GM23338 (cell line): Measurements from ENCODE around the gene PLXNB2. TPM values are rescaled to one million over a fixed set of nuclear protein-coding genes. Genes with fewer than 3 reads are reported as not detected.
A peak's percentile ranks its signal among the peaks of the same experiment; 100 is the strongest.

Source experiments
- ATAC-seq: fragments of 200-7000 bp; cut with Tn5 transposase; 3 replicates; pipeline ENCODE4 v1.9.1; 2020
- DNase-seq: peaks from one replicate; pipeline ENCODE4 v3.0.0-alpha.2; 2015; ENCODE audit warnings: low spot score
- H2AFZ ChIP-seq: fragments of 200-600 bp; sonication (generic); 2 replicates; pipeline ENCODE4 v1.8.0; 2016; ENCODE audit warnings: antibody characterized with exemption, mild to moderate bottlenecking, moderate library complexity
- H3F3A ChIP-seq: fragments of 200-600 bp; sonication (generic); replicated peaks from 2 replicates; pipeline ENCODE4 v1.8.0; 2017; ENCODE audit warnings: antibody characterized with exemption, mixed run types, low read depth
- H3K27ac ChIP-seq: fragments of 200-600 bp; sonication (generic); 2 replicates; pipeline ENCODE4 v1.6.1; 2016; ENCODE audit warnings: low read depth
- H3K27me3 ChIP-seq: fragments of 200-600 bp; sonication (generic); 2 replicates; pipeline ENCODE4 v1.8.0; 2016; ENCODE audit warnings: mild to moderate bottlenecking, mixed run types, moderate library complexity; ENCODE audit not compliant: insufficient read depth
- H3K36me3 ChIP-seq: fragments of 200-600 bp; sonication (generic); 2 replicates; pipeline ENCODE4 v1.8.0; 2016; ENCODE audit warnings: mild to moderate bottlenecking; ENCODE audit not compliant: insufficient read depth
- H3K4me1 ChIP-seq: fragments of 200-600 bp; sonication (generic); 2 replicates; pipeline ENCODE4 v1.8.0; 2016; ENCODE audit warnings: mild to moderate bottlenecking, moderate library complexity; ENCODE audit not compliant: insufficient read depth
- H3K4me2 ChIP-seq: fragments of 200-600 bp; sonication (generic); 2 replicates; pipeline ENCODE4 v1.7.1; 2017; ENCODE audit warnings: mixed run types
- H3K4me3 ChIP-seq: fragments of 200-600 bp; sonication (generic); 2 replicates; pipeline ENCODE4 v1.6.1; 2016; ENCODE audit warnings: mixed run types
- H3K79me2 ChIP-seq: fragments of 200-600 bp; sonication (generic); replicated peaks from 2 replicates; pipeline ENCODE4 v1.8.0; 2017; ENCODE audit warnings: mild to moderate bottlenecking; ENCODE audit not compliant: insufficient read depth
- H3K9me2 ChIP-seq: fragments of 200-600 bp; sonication (generic); 2 replicates; pipeline ENCODE4 v1.8.0; 2017; ENCODE audit not compliant: insufficient read depth
- H4K20me1 ChIP-seq: fragments of 200-600 bp; sonication (generic); replicated peaks from 2 replicates; pipeline ENCODE4 v1.8.0; 2017; ENCODE audit warnings: mild to moderate bottlenecking; ENCODE audit not compliant: insufficient read depth
- H3K27ac Mint-ChIP-seq: 2 replicates; pipeline ENCODE4 v1.8.0; 2020; ENCODE audit warnings: inconsistent platforms, mild to moderate bottlenecking, moderate library complexity, mixed read lengths
- H3K27me3 Mint-ChIP-seq: 3 replicates; pipeline ENCODE4 v1.8.0; 2022; ENCODE audit warnings: low read depth, mild to moderate bottlenecking, moderate library complexity, mixed read lengths, inconsistent platforms; ENCODE audit not compliant: insufficient read depth, poor library complexity
- H3K36me3 Mint-ChIP-seq: 3 replicates; pipeline ENCODE4 v1.8.0; 2021; ENCODE audit warnings: low read depth, mild to moderate bottlenecking, inconsistent platforms, moderate library complexity, mixed read lengths
- H3K4me1 Mint-ChIP-seq: 3 replicates; pipeline ENCODE4 v1.8.0; 2020; ENCODE audit warnings: mild to moderate bottlenecking, inconsistent platforms, mixed read lengths
- H3K4me3 Mint-ChIP-seq: 3 replicates; pipeline ENCODE4 v1.8.0; 2021; ENCODE audit warnings: moderate library complexity, mild to moderate bottlenecking, inconsistent platforms, mixed read lengths
- H3K9me3 Mint-ChIP-seq: 3 replicates; pipeline ENCODE4 v1.8.0; 2020; ENCODE audit warnings: moderate library complexity, mild to moderate bottlenecking, inconsistent platforms, mixed read lengths
- CREB1 ChIP-seq: fragments of 250-450 bp; sonication (Bioruptor Pico); IDR thresholded peaks from 2 replicates; pipeline ENCODE4 v1.5.0; 2020; ENCODE audit warnings: low read depth, mild to moderate bottlenecking, moderate library complexity
- CTCF ChIP-seq, 2 experiments: fragments of 200-600 bp in 1 of 2; sonication (generic) in 1 of 2; conservative IDR thresholded peaks; 2 replicates each; pipeline versions ENCODE4 v1.5.1 to v1.6.1; 2016 to 2017; ENCODE audit warnings: antibody characterized with exemption in 2 of 2, low read depth in 2 of 2, mild to moderate bottlenecking in 2 of 2, moderate library complexity in 1 of 2
- ETS1 ChIP-seq: IDR thresholded peaks from 2 replicates; pipeline ENCODE4 v1.6.1; 2016; ENCODE audit warnings: antibody characterized with exemption
- EZH2 ChIP-seq: fragments of 200-600 bp; sonication (generic); IDR thresholded peaks from one replicate; pipeline ENCODE4 v1.8.0; 2017; ENCODE audit warnings: antibody characterized with exemption, mild to moderate bottlenecking, low read depth; ENCODE audit not compliant: unreplicated experiment
- EZH2phosphoT487 ChIP-seq: fragments of 200-600 bp; sonication (generic); IDR thresholded peaks from one replicate; pipeline ENCODE4 v1.8.1; 2018; ENCODE audit warnings: antibody characterized with exemption; ENCODE audit not compliant: unreplicated experiment
- JUNB ChIP-seq: IDR thresholded peaks from one replicate; pipeline ENCODE4 v1.6.1; 2016; ENCODE audit warnings: antibody characterized with exemption; ENCODE audit not compliant: unreplicated experiment
- NANOG ChIP-seq: IDR thresholded peaks from 2 replicates; pipeline ENCODE4 v1.6.1; 2016; ENCODE audit warnings: antibody characterized with exemption, borderline replicate concordance
- POLR2AphosphoS5 ChIP-seq: IDR thresholded peaks from 2 replicates; pipeline ENCODE4 v1.6.1; 2016; ENCODE audit warnings: antibody characterized with exemption, low read depth
- STAT1 ChIP-seq: IDR thresholded peaks from one replicate; pipeline ENCODE4 v1.6.1; 2016; ENCODE audit warnings: antibody characterized with exemption; ENCODE audit not compliant: unreplicated experiment
- ZNF114 ChIP-seq: fragments of 250-450 bp; sonication (Bioruptor Pico); IDR thresholded peaks from 2 replicates; pipeline ENCODE4 v1.5.0; 2020; ENCODE audit warnings: mild to moderate bottlenecking, moderate library complexity
- ZNF331 ChIP-seq: fragments of 250-450 bp; sonication (Bioruptor Pico); IDR thresholded peaks from 2 replicates; pipeline ENCODE4 v1.5.0; 2020; ENCODE audit warnings: low read depth, mild to moderate bottlenecking, moderate library complexity
- ZNF462 ChIP-seq: fragments of 250-450 bp; sonication (Bioruptor Pico); IDR thresholded peaks from 2 replicates; pipeline ENCODE4 v1.5.0; 2020; ENCODE audit warnings: mild to moderate bottlenecking, moderate library complexity
- polyA plus RNA-seq: library from polyadenylated mRNA; unstranded; fragments of >200 nt; fragmentation: Nextera tagmentation; extraction: Ambion mirVana; gene quantifications from 2 replicates; pipeline ENCODE4 v1.2.1, GENCODE V29; 2016
- total RNA-seq: library from RNA; depleted of rRNA; stranded (reverse); fragments of >200 nt; shearing (Covaris generic); gene quantifications from 2 replicates; pipeline ENCODE4 v1.2.3, GENCODE V29; 2014

The PLXNB2 gene
- total and polyA plus RNA-seq, 2 experiments from 2014 or later: 29.1 to 66.3 TPM

GRCh38 chr22:50249341-50250248, 57.9 kb downstream of the PLXNB2 start:
- ATAC-seq: no peak
- Histone ChIP-seq H3K27ac (no peak overlapping the region), H3F3A (peaks cover 6% of the 10 kb centered on the region), H3K79me2 (peaks cover under 1% of the 10 kb centered on the region), H2AFZ (no peak overlapping the region), H3K9me2 (no peaks in the 10 kb centered on the region), H3K36me3 (no peaks in the 10 kb centered on the region), H3K4me1 (peaks cover 4% of the 10 kb centered on the region; the same call in 1 of the 2 replicates), H3K27me3 (no peaks in the 10 kb centered on the region), H3K4me3 (peak overlapping the region; percentile 86; the same call in 1 of the 2 replicates), H3K4me2 (peak overlapping the region; percentile 96; the same call in 1 of the 2 replicates), H4K20me1 (peaks cover 3% of the 10 kb centered on the region; the same call in 1 of the 2 replicates)
- Mint-ChIP-seq H3K9me3 (no peaks in the 10 kb centered on the region), H3K4me3 (peak overlapping the region; percentile 83; the same call in 2 of the 3 replicates), H3K27ac (no peak overlapping the region), H3K4me1 (peaks cover 10% of the 10 kb centered on the region), H3K36me3 (peaks cover 11% of the 10 kb centered on the region; the same call in 2 of the 3 replicates), H3K27me3 (peaks cover 12% of the 10 kb centered on the region)
- TF ChIP-seq ZNF114 (no peak), NANOG (no peak), EZH2phosphoT487 (no peak), ZNF462 (no peak), CREB1 (no peak), JUNB (no peak), EZH2 (no peak), POLR2AphosphoS5 (no peak), ETS1 (no peak), STAT1 (no peak), ZNF331 (CRISPR knock-in tag) (no peak), CTCF (conservative IDR thresholded peaks at IDR 0.05; ENCODE audit: low read depth in 2 of 2) (no peak)
- DNase-seq: no peak
